HG02678 (cell line): ENCODE measurements around the gene MPHOSPH6.
"Not testable (repeated sequence)": the region's sequence is repeated elsewhere in the genome, so short reads cannot be mapped to it uniquely, and the experiment has no call there.

Experiments
- ATAC-seq: cut with Tn5 transposase; IDR thresholded peaks from one replicate; pipeline ENCODE4 v1.9.1; 2021; ENCODE audit warnings: mild to moderate bottlenecking, moderate library complexity; ENCODE audit not compliant: unreplicated experiment

MPHOSPH6 gene

GRCh38 chr16:82124651-82125050 is 45.4 kb downstream of the MPHOSPH6 start:
- no peak for ATAC-seq

GRCh38 chr16:82119405-82119804 is 50.6 kb downstream of the MPHOSPH6 start:
- ATAC-seq: no peak

GRCh38 chr16:82118749-82119148 is 51.3 kb downstream of the MPHOSPH6 start:
- ATAC-seq: no peak

- ATAC-seq: no peak
These were observed 53.5 kb downstream of the MPHOSPH6 start for GRCh38 chr16:82116535-82116934.

GRCh38 chr16:82113741-82114140 is 56.3 kb downstream of the MPHOSPH6 start:
- no peak for ATAC-seq

- no peak for ATAC-seq
These were observed 58.1 kb downstream of the MPHOSPH6 start for GRCh38 chr16:82111944-82112343.

GRCh38 chr16:82109266-82109665 is 60.8 kb downstream of the MPHOSPH6 start:
- not testable (repeated sequence) for ATAC-seq

GRCh38 chr16:82108774-82109173 is 61.2 kb downstream of the MPHOSPH6 start:
- ATAC-seq: no peak

GRCh38 chr16:82108100-82108499 is 61.9 kb downstream of the MPHOSPH6 start:
- no peak for ATAC-seq

GRCh38 chr16:82105107-82105506 is 64.9 kb downstream of the MPHOSPH6 start:
- ATAC-seq: no peak
